Liver (tissue), 9 donors: ENCODE measurements around the gene CIAO3. TPM values are rescaled to one million over a fixed set of nuclear protein-coding genes. Genes with fewer than 3 reads are reported as not detected.

Experiments used
- DNase-seq: peaks from one replicate; pipeline ENCODE4 v3.0.0-alpha.2; 2017; ENCODE audit warnings: low spot score
- H3K27ac ChIP-seq, 2 donors: one replicate each; pipeline ENCODE4 v1.7.0; 2013; ENCODE audit warnings: inconsistent platforms in 2 of 2, low read length in 2 of 2, control low read depth in 1 of 2, low read depth in 1 of 2, mild to moderate bottlenecking in 1 of 2
- H3K27me3 ChIP-seq, 4 donors: one replicate each; pipeline versions ENCODE4 v1.6.1 to v1.7.0; 2013; ENCODE audit warnings: low read length in 3 of 4, inconsistent platforms in 1 of 4, mild to moderate bottlenecking in 1 of 4, moderate library complexity in 1 of 4; ENCODE audit not compliant: control insufficient read depth in 4 of 4, insufficient read depth in 4 of 4
- H3K36me3 ChIP-seq, 4 donors: one replicate each; pipeline versions ENCODE4 v1.6.1 to v1.7.0; 2013; ENCODE audit warnings: low read length in 3 of 4, mild to moderate bottlenecking in 3 of 4, low read depth in 1 of 4, moderate library complexity in 1 of 4; ENCODE audit not compliant: control insufficient read depth in 4 of 4, insufficient read depth in 3 of 4
- H3K4me1 ChIP-seq, 4 donors: one replicate each; pipeline versions ENCODE4 v1.6.1 to v1.7.0; 2013; ENCODE audit warnings: low read length in 3 of 4, mild to moderate bottlenecking in 3 of 4, moderate library complexity in 1 of 4; ENCODE audit not compliant: control insufficient read depth in 4 of 4, insufficient read depth in 4 of 4
- H3K4me3 ChIP-seq, 3 donors: one replicate each; pipeline versions ENCODE4 v1.6.1 to v1.7.0; 2013; ENCODE audit warnings: low read length in 3 of 3, control low read depth in 1 of 3, low read depth in 1 of 3, mild to moderate bottlenecking in 1 of 3
- H3K9ac ChIP-seq, 2 donors: one replicate each; pipeline ENCODE4 v1.7.0; 2013; ENCODE audit warnings: low read length in 2 of 2, mild to moderate bottlenecking in 2 of 2, moderate library complexity in 2 of 2, control low read depth in 1 of 2, low read depth in 1 of 2
- H3K9me3 ChIP-seq, 4 donors: one replicate each; pipeline versions ENCODE4 v1.6.1 to v1.7.0; 2013; ENCODE audit warnings: low read length in 3 of 4; ENCODE audit not compliant: control insufficient read depth in 4 of 4
- ATF3 ChIP-seq: IDR thresholded peaks from 2 replicates; pipeline ENCODE4 v1.6.1; 2016; ENCODE audit warnings: antibody characterized with exemption
- EGR1 ChIP-seq, 2 donors: IDR thresholded peaks; 2 replicates each; pipeline ENCODE4 v1.6.1; 2016 to 2018; ENCODE audit warnings: antibody characterized with exemption in 2 of 2, low read depth in 2 of 2
- FOXA1 ChIP-seq: IDR thresholded peaks from 2 replicates; pipeline ENCODE4 v1.6.1; 2016; ENCODE audit warnings: antibody characterized with exemption
- FOXA2 ChIP-seq: IDR thresholded peaks from 2 replicates; pipeline ENCODE4 v1.6.1; 2016; ENCODE audit warnings: antibody characterized with exemption
- GABPA ChIP-seq, 2 donors: IDR thresholded peaks in 1 of 2; conservative IDR thresholded peaks in 1 of 2; 2 replicates each; pipeline ENCODE4 v1.6.1; 2016; ENCODE audit warnings: antibody characterized with exemption in 2 of 2, mild to moderate bottlenecking in 1 of 2, moderate library complexity in 1 of 2
- HNF4A ChIP-seq, 2 donors: conservative IDR thresholded peaks; 2 replicates each; pipeline ENCODE4 v1.6.1; 2016; ENCODE audit warnings: antibody characterized with exemption in 2 of 2, mild to moderate bottlenecking in 2 of 2
- HNF4G ChIP-seq: IDR thresholded peaks from 2 replicates; pipeline ENCODE4 v1.6.1; 2016; ENCODE audit warnings: antibody characterized with exemption
- JUND ChIP-seq, 2 donors: IDR thresholded peaks; 2 replicates each; pipeline ENCODE4 v1.6.1; 2016; ENCODE audit warnings: antibody characterized with exemption in 2 of 2
- NR2F2 ChIP-seq: IDR thresholded peaks from 2 replicates; pipeline ENCODE4 v1.6.1; 2016; ENCODE audit warnings: antibody characterized with exemption
- RAD21 ChIP-seq, 2 donors: IDR thresholded peaks; 2 replicates each; pipeline ENCODE4 v1.6.1; 2016; ENCODE audit warnings: antibody characterized with exemption in 2 of 2, mild to moderate bottlenecking in 2 of 2
- RXRA ChIP-seq, 2 donors: IDR thresholded peaks; 2 replicates each; pipeline ENCODE4 v1.6.1; 2017 to 2018; ENCODE audit warnings: antibody characterized with exemption in 2 of 2, mild to moderate bottlenecking in 1 of 2
- SP1 ChIP-seq: IDR thresholded peaks from 2 replicates; pipeline ENCODE4 v1.6.1; 2018; ENCODE audit warnings: antibody characterized with exemption, mild to moderate bottlenecking
- TAF1 ChIP-seq: conservative IDR thresholded peaks from 2 replicates; pipeline ENCODE4 v1.6.1; 2016; ENCODE audit warnings: antibody characterized with exemption, mild to moderate bottlenecking
- YY1 ChIP-seq: IDR thresholded peaks from 2 replicates; pipeline ENCODE4 v1.6.1; 2016; ENCODE audit warnings: antibody characterized with exemption, mild to moderate bottlenecking
- WGBS: extraction: QIAGEN DNeasy Blood & Tissue Kit; methylation state at CpG from one replicate; pipeline ENCODE4 v1.1.7; 2013; 5-methylcytosine and 5-hydroxymethylcytosine counted together
- polyA plus RNA-seq, 2 donors: library from polyadenylated mRNA; stranded (reverse) in 1 of 2; unstranded in 1 of 2; fragments of 200-250 nt in 1 of 2; fragments of >200 nt in 1 of 2; fragmentation: Nextera tagmentation in 1 of 2; extraction: Ambion mirVana in 1 of 2; gene quantifications; one replicate each; pipeline versions ENCODE4 v1.2.1 to v1.2.3, GENCODE V29; 2013 to 2015
- total RNA-seq, 2 donors: library from RNA; depleted of rRNA; stranded (reverse); fragments of >200 nt; gene quantifications; one replicate each; pipeline ENCODE4 v1.2.3, GENCODE V29; 2014
- TF ChIP-seq, protein P1 (sequence below): IDR thresholded peaks from 2 replicates; pipeline ENCODE4 v1.6.1; 2016; ENCODE audit warnings: antibody characterized with exemption
- TF ChIP-seq, protein P2 (sequence below): IDR thresholded peaks from 2 replicates; pipeline ENCODE4 v1.6.1; 2016; ENCODE audit warnings: antibody characterized with exemption, mild to moderate bottlenecking
- TF ChIP-seq, protein P3 (sequence below): IDR thresholded peaks from 2 replicates; pipeline ENCODE4 v1.6.1; 2016; ENCODE audit warnings: antibody characterized with exemption
- donor health status: healthy.
- donor health status: healthy.
- donor health status: healthy.
- donor health status: healthy.
- donor health status: healthy.

Gene CIAO3
- total and polyA plus RNA-seq, 4 donors = 13.2 to 24.3 (median 16.5) TPM

GRCh38 chr16:694187-694862 is 46.5 kb downstream of the CIAO3 start:
- TF ChIP-seq, protein P1, sequence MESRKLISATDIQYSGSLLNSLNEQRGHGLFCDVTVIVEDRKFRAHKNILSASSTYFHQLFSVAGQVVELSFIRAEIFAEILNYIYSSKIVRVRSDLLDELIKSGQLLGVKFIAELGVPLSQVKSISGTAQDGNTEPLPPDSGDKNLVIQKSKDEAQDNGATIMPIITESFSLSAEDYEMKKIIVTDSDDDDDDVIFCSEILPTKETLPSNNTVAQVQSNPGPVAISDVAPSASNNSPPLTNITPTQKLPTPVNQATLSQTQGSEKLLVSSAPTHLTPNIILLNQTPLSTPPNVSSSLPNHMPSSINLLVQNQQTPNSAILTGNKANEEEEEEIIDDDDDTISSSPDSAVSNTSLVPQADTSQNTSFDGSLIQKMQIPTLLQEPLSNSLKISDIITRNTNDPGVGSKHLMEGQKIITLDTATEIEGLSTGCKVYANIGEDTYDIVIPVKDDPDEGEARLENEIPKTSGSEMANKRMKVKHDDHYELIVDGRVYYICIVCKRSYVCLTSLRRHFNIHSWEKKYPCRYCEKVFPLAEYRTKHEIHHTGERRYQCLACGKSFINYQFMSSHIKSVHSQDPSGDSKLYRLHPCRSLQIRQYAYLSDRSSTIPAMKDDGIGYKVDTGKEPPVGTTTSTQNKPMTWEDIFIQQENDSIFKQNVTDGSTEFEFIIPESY = no peak
- no peak for TF ChIP-seq RXRA (IDR thresholded peaks at IDR 0.05)
- no peak for DNase-seq
- Histone ChIP-seq H3K4me3 (no peak overlapping the region), H3K4me1 (peaks cover 6 to 20% (median 16%) of the 10 kb centered on the region in 4 donors), H3K9me3 (no peaks in the 10 kb centered on the region), H3K27ac (no peak overlapping the region), H3K36me3 (no peaks in the 10 kb centered on the region), H3K27me3 (peaks cover 2 to 12% (median 7%) of the 10 kb centered on the region in 4 donors), H3K9ac (no peak overlapping the region)
- 4% methylated on average over 64 of the region's 64 CpGs for WGBS

DNA sequence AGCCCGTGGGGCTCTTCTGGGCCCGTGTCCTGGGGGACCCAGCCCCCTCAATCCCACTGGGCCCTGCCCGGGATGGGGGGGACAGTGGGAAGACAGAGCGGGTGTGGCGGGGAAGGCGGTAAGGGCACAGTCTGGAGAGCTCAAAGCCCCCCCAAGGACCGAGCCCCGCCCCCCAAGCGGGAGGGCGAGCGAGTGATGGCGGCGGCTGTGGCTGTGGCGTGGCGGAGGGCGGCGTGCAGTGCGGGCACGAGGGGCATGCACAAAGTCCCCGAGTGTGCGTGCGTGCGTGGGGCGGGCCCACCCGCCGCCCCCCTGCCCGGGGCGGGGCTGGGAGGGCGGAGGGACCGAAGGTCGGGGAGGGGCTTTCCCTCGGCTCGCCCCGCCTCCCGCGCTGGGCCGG is 47.0 kb downstream of the CIAO3 start:
- DNase-seq = no peak
- H3K27me3 ChIP-seq = peaks cover 2 to 12% (median 7%) of the 10 kb centered on the region in 4 donors
- no peak overlapping the region for H3K4me3 ChIP-seq
- H3K4me1 ChIP-seq = peaks cover 11 to 26% (median 21%) of the 10 kb centered on the region in 4 donors
- no peak overlapping the region for H3K9ac ChIP-seq
- H3K27ac ChIP-seq = no peak overlapping the region
- no peaks in the 10 kb centered on the region for H3K36me3 ChIP-seq
- 9% methylated on average over 37 of the region's 37 CpGs for WGBS
- TF ChIP-seq NR2F2 (no peak), HNF4G (no peak), SP1 (no peak), FOXA2 (no peak), HNF4A (conservative IDR thresholded peaks at IDR 0.05) (no peak), RAD21 (IDR thresholded peaks at IDR 0.05) (no peak)
- TF ChIP-seq, protein P2, sequence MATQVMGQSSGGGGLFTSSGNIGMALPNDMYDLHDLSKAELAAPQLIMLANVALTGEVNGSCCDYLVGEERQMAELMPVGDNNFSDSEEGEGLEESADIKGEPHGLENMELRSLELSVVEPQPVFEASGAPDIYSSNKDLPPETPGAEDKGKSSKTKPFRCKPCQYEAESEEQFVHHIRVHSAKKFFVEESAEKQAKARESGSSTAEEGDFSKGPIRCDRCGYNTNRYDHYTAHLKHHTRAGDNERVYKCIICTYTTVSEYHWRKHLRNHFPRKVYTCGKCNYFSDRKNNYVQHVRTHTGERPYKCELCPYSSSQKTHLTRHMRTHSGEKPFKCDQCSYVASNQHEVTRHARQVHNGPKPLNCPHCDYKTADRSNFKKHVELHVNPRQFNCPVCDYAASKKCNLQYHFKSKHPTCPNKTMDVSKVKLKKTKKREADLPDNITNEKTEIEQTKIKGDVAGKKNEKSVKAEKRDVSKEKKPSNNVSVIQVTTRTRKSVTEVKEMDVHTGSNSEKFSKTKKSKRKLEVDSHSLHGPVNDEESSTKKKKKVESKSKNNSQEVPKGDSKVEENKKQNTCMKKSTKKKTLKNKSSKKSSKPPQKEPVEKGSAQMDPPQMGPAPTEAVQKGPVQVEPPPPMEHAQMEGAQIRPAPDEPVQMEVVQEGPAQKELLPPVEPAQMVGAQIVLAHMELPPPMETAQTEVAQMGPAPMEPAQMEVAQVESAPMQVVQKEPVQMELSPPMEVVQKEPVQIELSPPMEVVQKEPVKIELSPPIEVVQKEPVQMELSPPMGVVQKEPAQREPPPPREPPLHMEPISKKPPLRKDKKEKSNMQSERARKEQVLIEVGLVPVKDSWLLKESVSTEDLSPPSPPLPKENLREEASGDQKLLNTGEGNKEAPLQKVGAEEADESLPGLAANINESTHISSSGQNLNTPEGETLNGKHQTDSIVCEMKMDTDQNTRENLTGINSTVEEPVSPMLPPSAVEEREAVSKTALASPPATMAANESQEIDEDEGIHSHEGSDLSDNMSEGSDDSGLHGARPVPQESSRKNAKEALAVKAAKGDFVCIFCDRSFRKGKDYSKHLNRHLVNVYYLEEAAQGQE = no peak
- no peaks in the 10 kb centered on the region for H3K9me3 ChIP-seq

- Histone ChIP-seq H3K27ac (no peak overlapping the region), H3K9me3 (no peaks in the 10 kb centered on the region), H3K9ac (no peak overlapping the region), H3K4me3 (no peak overlapping the region), H3K4me1 (peaks cover 14 to 30% (median 24%) of the 10 kb centered on the region in 4 donors), H3K36me3 (no peaks in the 10 kb centered on the region), H3K27me3 (peaks cover 2 to 12% (median 7%) of the 10 kb centered on the region in 4 donors)
- no peak for DNase-seq
- 41% methylated on average over 22 of the region's 22 CpGs for WGBS
- TF ChIP-seq, protein P2 = no peak
- TF ChIP-seq FOXA2 (no peak), JUND (IDR thresholded peaks at IDR 0.05) (no peak), TAF1 (no peak), ATF3 (no peak), FOXA1 (no peak), GABPA (IDR thresholded peaks at IDR 0.05 in 1 of 2, conservative IDR thresholded peaks at IDR 0.05 in 1 of 2) (no peak), NR2F2 (no peak), EGR1 (IDR thresholded peaks at IDR 0.05; ENCODE audit: low read depth in 2 of 2) (no peak), YY1 (no peak), RAD21 (IDR thresholded peaks at IDR 0.05) (no peak), RXRA (IDR thresholded peaks at IDR 0.05) (no peak), HNF4G (no peak), HNF4A (conservative IDR thresholded peaks at IDR 0.05) (no peak), SP1 (no peak)
- TF ChIP-seq, protein P3, sequence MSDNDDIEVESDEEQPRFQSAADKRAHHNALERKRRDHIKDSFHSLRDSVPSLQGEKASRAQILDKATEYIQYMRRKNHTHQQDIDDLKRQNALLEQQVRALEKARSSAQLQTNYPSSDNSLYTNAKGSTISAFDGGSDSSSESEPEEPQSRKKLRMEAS = no peak
These were observed 47.4 kb downstream of the CIAO3 start for GRCh38 chr16:693364-693763.
